Measurements from ENCODE around the gene CPEB2. TPM values are rescaled to one million over a fixed set of nuclear protein-coding genes. Genes with fewer than 3 reads are reported as not detected.

Gene CPEB2
- total and polyA plus RNA-seq, 7 donors: 6.4 to 39.2 (median 27.5) TPM

DNA sequence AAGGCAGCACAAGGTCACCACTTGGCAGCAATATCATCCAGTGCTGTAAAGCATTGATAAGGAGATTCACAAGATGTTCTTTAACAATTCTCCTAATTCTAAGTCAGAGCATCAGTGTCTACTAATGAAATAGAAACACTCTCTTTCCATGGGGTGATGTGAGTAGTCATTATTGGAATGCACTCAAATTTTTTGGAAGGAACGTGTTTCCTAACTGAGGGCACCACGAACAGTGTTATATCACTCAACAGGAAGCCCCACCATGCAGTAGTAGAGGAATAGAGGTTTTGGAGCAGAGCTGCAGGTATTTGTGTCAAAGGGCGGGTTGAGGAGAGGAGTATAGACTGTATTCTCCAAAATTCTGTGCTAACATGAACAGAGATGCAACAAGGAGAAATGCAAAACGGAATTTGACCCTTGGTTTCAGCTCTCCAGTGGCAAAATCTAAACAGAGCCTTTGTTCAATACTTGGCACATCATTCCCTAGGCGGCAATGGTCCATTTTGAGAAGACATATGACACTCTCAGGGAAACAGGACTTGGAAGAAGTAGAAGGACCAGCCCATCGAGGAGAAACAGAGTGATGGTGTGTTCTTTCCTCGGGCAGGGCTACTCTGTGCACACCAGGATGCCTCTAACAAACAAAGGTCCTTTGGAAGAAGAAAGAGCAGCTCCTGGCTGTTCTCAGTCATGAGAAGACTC, 98.9 kb downstream of the CPEB2 start:
- H3K36me3 ChIP-seq: no peaks in the 10 kb centered on the region
- WGBS, 2 donors: 33 to 79% methylated on average over 7 of the region's 7 CpGs
- H3K9me3 ChIP-seq: no peaks in the 10 kb centered on the region
- no peak overlapping the region for H3K27ac ChIP-seq
- H3K4me1 ChIP-seq: no peaks in the 10 kb centered on the region
- TF ChIP-seq, protein P1, sequence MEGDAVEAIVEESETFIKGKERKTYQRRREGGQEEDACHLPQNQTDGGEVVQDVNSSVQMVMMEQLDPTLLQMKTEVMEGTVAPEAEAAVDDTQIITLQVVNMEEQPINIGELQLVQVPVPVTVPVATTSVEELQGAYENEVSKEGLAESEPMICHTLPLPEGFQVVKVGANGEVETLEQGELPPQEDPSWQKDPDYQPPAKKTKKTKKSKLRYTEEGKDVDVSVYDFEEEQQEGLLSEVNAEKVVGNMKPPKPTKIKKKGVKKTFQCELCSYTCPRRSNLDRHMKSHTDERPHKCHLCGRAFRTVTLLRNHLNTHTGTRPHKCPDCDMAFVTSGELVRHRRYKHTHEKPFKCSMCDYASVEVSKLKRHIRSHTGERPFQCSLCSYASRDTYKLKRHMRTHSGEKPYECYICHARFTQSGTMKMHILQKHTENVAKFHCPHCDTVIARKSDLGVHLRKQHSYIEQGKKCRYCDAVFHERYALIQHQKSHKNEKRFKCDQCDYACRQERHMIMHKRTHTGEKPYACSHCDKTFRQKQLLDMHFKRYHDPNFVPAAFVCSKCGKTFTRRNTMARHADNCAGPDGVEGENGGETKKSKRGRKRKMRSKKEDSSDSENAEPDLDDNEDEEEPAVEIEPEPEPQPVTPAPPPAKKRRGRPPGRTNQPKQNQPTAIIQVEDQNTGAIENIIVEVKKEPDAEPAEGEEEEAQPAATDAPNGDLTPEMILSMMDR (IDR thresholded peaks at IDR 0.05): no peak
- TF ChIP-seq POLR2A (IDR thresholded peaks at IDR 0.05) (no peak), POLR2AphosphoS5 (IDR thresholded peaks at IDR 0.05) (no peak), EP300 (IDR thresholded peaks at IDR 0.05) (no peak)
- H3K4me3 ChIP-seq: no peak overlapping the region
- DNase-seq: no peak
- H3K27me3 ChIP-seq: no peaks in the 10 kb centered on the region
- intact Hi-C loops (cut with DNase I): no loop called here

DNA sequence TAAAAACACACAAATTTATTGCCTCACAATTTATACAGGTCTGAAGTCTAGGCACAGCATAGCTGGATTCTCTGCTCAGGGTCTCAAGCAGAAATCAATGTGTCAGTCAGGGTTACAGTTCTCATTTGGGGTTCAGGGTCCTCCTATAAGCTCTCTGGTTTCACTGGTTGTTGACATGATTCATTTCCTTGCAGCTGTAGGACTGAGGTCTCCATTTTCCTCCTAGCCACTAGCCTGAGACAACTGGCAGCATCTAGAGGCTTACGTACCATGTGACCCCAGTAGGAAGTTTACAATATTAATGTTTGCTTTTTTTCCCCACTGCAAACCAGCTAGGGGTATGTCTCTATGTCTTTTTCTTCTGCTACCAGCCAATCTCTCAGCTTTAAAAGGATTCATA, 102.5 kb downstream of the CPEB2 start:
- Histone ChIP-seq H3K27ac (no peak overlapping the region), H3K4me1 (no peaks in the 10 kb centered on the region), H3K9me3 (no peaks in the 10 kb centered on the region), H3K27me3 (no peaks in the 10 kb centered on the region), H3K4me3 (no peak overlapping the region), H3K36me3 (no peaks in the 10 kb centered on the region)
- intact Hi-C loops (cut with DNase I): no loop called here
- no peak for DNase-seq
- WGBS, 2 donors: 88 to 92% methylated on average over 1 of the region's 1 CpG
- TF ChIP-seq POLR2A (IDR thresholded peaks at IDR 0.05) (no peak), EP300 (IDR thresholded peaks at IDR 0.05) (no peak), POLR2AphosphoS5 (IDR thresholded peaks at IDR 0.05) (no peak)
- TF ChIP-seq, protein P1 (IDR thresholded peaks at IDR 0.05): no peak

DNA sequence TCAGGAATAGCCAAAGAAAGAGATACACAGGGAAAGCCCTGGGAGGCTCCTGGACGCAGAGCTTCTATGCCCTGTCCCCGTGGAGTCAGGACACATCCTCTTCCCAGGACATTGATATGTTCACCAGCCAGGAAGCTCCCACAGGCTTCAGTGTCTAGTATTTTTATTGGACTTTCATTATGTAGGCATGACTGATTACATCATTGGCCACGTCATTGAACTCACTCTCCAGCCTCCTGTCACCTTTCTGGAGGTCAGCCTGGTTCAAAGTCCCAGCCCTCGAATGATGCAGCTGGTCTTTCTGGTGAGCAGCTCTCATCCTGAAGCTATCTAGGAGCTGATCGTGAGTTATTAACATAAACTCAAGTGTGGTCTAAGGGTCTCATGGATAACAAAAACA, 104.1 kb downstream of the CPEB2 start:
- no peaks in the 10 kb centered on the region for H3K4me1 ChIP-seq
- H3K27ac ChIP-seq: no peak overlapping the region
- no peaks in the 10 kb centered on the region for H3K9me3 ChIP-seq
- intact Hi-C loops (cut with DNase I): no loop called here
- no peak for DNase-seq
- no peak overlapping the region for H3K4me3 ChIP-seq
- no peaks in the 10 kb centered on the region for H3K27me3 ChIP-seq
- H3K36me3 ChIP-seq: no peaks in the 10 kb centered on the region
- TF ChIP-seq POLR2AphosphoS5 (IDR thresholded peaks at IDR 0.05) (no peak), EP300 (IDR thresholded peaks at IDR 0.05) (no peak), POLR2A (IDR thresholded peaks at IDR 0.05) (no peak)
- TF ChIP-seq, protein P1 (IDR thresholded peaks at IDR 0.05): no peak
- 39 to 51% methylated on average over 5 of the region's 5 CpGs for WGBS, 2 donors

DNA sequence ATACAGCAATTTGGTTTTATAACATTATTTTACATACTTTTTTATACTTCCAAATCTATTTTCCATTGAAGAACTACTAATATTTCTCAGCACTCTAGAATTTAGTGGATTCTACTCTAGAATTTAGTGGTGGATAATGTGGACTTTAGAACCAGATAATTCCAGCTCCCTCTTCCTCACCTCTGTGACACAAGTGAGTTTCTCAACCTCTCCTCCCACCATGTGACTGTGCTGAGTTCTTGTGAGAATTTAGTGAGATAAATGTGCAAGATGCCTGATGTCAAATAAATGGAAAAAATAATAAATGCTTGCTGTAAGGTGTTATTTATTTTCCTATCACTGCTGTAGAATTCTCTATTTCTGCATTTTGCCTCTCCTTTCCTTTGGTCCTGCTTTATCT, 107.3 kb downstream of the CPEB2 start:
- TF ChIP-seq, protein P1 (IDR thresholded peaks at IDR 0.05): no peak
- no peak for TF ChIP-seq EP300 (IDR thresholded peaks at IDR 0.05)
- TF ChIP-seq POLR2A (IDR thresholded peaks at IDR 0.05): no peak
- TF ChIP-seq POLR2AphosphoS5 (IDR thresholded peaks at IDR 0.05): no peak
- H3K4me1 ChIP-seq: no peaks in the 10 kb centered on the region
- H3K4me3 ChIP-seq: no peak overlapping the region
- no peaks in the 10 kb centered on the region for H3K9me3 ChIP-seq
- DNase-seq: no peak
- no peaks in the 10 kb centered on the region for H3K27me3 ChIP-seq
- H3K27ac ChIP-seq: no peak overlapping the region
- intact Hi-C loops (cut with DNase I): no loop called here
- no peaks in the 10 kb centered on the region for H3K36me3 ChIP-seq

DNA sequence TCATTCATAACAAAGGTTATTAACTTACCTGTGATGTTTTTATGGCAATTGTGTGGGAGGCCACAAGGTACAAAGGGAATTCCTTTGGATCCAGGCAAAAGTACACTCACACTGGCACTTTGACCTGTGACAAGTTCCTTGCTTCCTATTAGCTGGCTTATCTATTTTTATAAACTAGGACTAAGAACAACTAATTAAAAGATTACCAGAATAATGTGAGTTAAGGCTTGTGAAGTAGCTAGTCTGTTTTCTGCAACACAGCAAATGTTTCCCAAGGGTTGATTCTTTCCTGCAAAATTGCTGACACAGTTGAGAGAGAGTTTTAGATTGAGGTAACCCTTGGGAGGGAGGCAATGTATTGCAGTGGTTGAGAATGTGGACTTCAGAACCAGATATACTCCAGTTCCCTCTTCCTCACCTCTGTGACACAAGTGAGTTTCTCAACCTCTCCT, 107.9 kb downstream of the CPEB2 start:
- Histone ChIP-seq H3K27me3 (no peaks in the 10 kb centered on the region), H3K4me3 (no peak overlapping the region), H3K27ac (no peak overlapping the region), H3K4me1 (no peaks in the 10 kb centered on the region), H3K9me3 (no peaks in the 10 kb centered on the region), H3K36me3 (no peaks in the 10 kb centered on the region)
- DNase-seq: no peak
- TF ChIP-seq POLR2AphosphoS5 (IDR thresholded peaks at IDR 0.05) (no peak), POLR2A (IDR thresholded peaks at IDR 0.05) (no peak), EP300 (IDR thresholded peaks at IDR 0.05) (no peak)
- TF ChIP-seq, protein P1 (IDR thresholded peaks at IDR 0.05): no peak
- intact Hi-C loops (cut with DNase I): no loop called here
